ENCODE data around the gene SLC46A2.

SLC46A2 gene

GRCh38 chr9:112849363-112849922, 41.2 kb downstream of the SLC46A2 start:
- TF ChIP-seq EZH2 (IDR thresholded peaks at IDR 0.05; ENCODE audit: borderline replicate concordance, low read length) = no peak
- TF ChIP-seq CTCF (IDR thresholded peaks at IDR 0.05; ENCODE audit: low read length) = no peak
- Histone ChIP-seq H3K27ac (ENCODE audit: low read depth, low read length, poor library complexity, severe bottlenecking) (no peak overlapping the region), H3K9me3 (ENCODE audit: low read length) (no peaks in the 10 kb centered on the region), H3K36me3 (ENCODE audit: insufficient read depth, low read length) (peaks cover 28% of the 10 kb centered on the region), H3K27me3 (ENCODE audit: insufficient read depth, low read length) (no peaks in the 10 kb centered on the region), H3K79me2 (ENCODE audit: insufficient read depth, low read length) (no peaks in the 10 kb centered on the region), H3F3A (ENCODE audit: insufficient read depth, low read length) (no peaks in the 10 kb centered on the region), H3K4me2 (ENCODE audit: low read length) (no peak overlapping the region), H2AFZ (ENCODE audit: low read length) (no peak overlapping the region), H3K9ac (ENCODE audit: low read length) (no peak overlapping the region), H3K4me3 (ENCODE audit: low read depth, low read length, poor library complexity, severe bottlenecking) (no peak overlapping the region), H3K4me1 (ENCODE audit: insufficient read depth, low read length, severe bottlenecking) (peaks cover 13% of the 10 kb centered on the region), H3K9me2 (ENCODE audit: low read depth, low read length) (no peaks in the 10 kb centered on the region), H4K20me1 (ENCODE audit: insufficient read depth, low read length) (no peaks in the 10 kb centered on the region)

GRCh38 chr9:112848316-112849151, 42.1 kb downstream of the SLC46A2 start:
- Histone ChIP-seq H2AFZ (ENCODE audit: low read length) (no peak overlapping the region), H3K27ac (ENCODE audit: low read depth, low read length, poor library complexity, severe bottlenecking) (no peak overlapping the region), H3K4me2 (ENCODE audit: low read length) (no peak overlapping the region), H3K9me2 (ENCODE audit: low read depth, low read length) (no peaks in the 10 kb centered on the region), H3K9me3 (ENCODE audit: low read length) (no peaks in the 10 kb centered on the region), H3K27me3 (ENCODE audit: insufficient read depth, low read length) (no peaks in the 10 kb centered on the region), H4K20me1 (ENCODE audit: insufficient read depth, low read length) (no peaks in the 10 kb centered on the region), H3K9ac (ENCODE audit: low read length) (no peak overlapping the region), H3K36me3 (ENCODE audit: insufficient read depth, low read length) (peaks cover 19% of the 10 kb centered on the region), H3K4me1 (ENCODE audit: insufficient read depth, low read length, severe bottlenecking) (peaks cover 13% of the 10 kb centered on the region), H3K4me3 (ENCODE audit: low read depth, low read length, poor library complexity, severe bottlenecking) (no peak overlapping the region), H3K79me2 (ENCODE audit: insufficient read depth, low read length) (no peaks in the 10 kb centered on the region), H3F3A (ENCODE audit: insufficient read depth, low read length) (no peaks in the 10 kb centered on the region)
- no peak for TF ChIP-seq EZH2 (IDR thresholded peaks at IDR 0.05; ENCODE audit: borderline replicate concordance, low read length)
- TF ChIP-seq CTCF (IDR thresholded peaks at IDR 0.05; ENCODE audit: low read length) = no peak

- H4K20me1 ChIP-seq (ENCODE audit: insufficient read depth, low read length) = no peaks in the 10 kb centered on the region
- no peaks in the 10 kb centered on the region for H3F3A ChIP-seq (ENCODE audit: insufficient read depth, low read length)
- no peak overlapping the region for H3K27ac ChIP-seq (ENCODE audit: low read depth, low read length, poor library complexity, severe bottlenecking)
- no peaks in the 10 kb centered on the region for H3K9me2 ChIP-seq (ENCODE audit: low read depth, low read length)
- no peaks in the 10 kb centered on the region for H3K27me3 ChIP-seq (ENCODE audit: insufficient read depth, low read length)
- no peaks in the 10 kb centered on the region for H3K9me3 ChIP-seq (ENCODE audit: low read length)
- H3K4me3 ChIP-seq (ENCODE audit: low read depth, low read length, poor library complexity, severe bottlenecking) = no peak overlapping the region
- no peak overlapping the region for H3K4me2 ChIP-seq (ENCODE audit: low read length)
- TF ChIP-seq CTCF (IDR thresholded peaks at IDR 0.05; ENCODE audit: low read length) (no peak), EZH2 (IDR thresholded peaks at IDR 0.05; ENCODE audit: borderline replicate concordance, low read length) (no peak)
- H3K79me2 ChIP-seq (ENCODE audit: insufficient read depth, low read length) = no peaks in the 10 kb centered on the region
- peaks cover 13% of the 10 kb centered on the region for H3K4me1 ChIP-seq (ENCODE audit: insufficient read depth, low read length, severe bottlenecking)
- no peak overlapping the region for H3K9ac ChIP-seq (ENCODE audit: low read length)
- no peak overlapping the region for H2AFZ ChIP-seq (ENCODE audit: low read length)
- H3K36me3 ChIP-seq (ENCODE audit: insufficient read depth, low read length) = peaks cover 8% of the 10 kb centered on the region
These were observed 43.9 kb downstream of the SLC46A2 start for GRCh38 chr9:112846528-112847488.

Data from OCI-LY1 (cell line).